GM18870 (cell line): ENCODE data around the gene ZSCAN5A.
"Not testable (repeated sequence)": the region's sequence is repeated elsewhere in the genome, so short reads cannot be mapped to it uniquely, and the experiment has no call there.

ENCODE experiments used
- ATAC-seq: cut with Tn5 transposase; IDR thresholded peaks from one replicate; pipeline ENCODE4 v1.9.1; 2021; ENCODE audit warnings: moderate library complexity; ENCODE audit not compliant: unreplicated experiment

ZSCAN5A gene

GRCh38 chr19:56314381-56315076, at the start of gene ZSCAN5A:
Gene ZSCAN5A, minus strand, starts transcription at chr19:56314839. Its CDS starts 89,793 bp downstream, at chr19:56225046.
- ATAC-seq: peak; percentile 70

- no peak for ATAC-seq
These were observed 46.2 kb upstream of the ZSCAN5A start for GRCh38 chr19:56360841-56361240.

- no peak for ATAC-seq
These were observed 42.3 kb upstream of the ZSCAN5A start for GRCh38 chr19:56356944-56357343.

GRCh38 chr19:56355517-56355916, 40.9 kb upstream of the ZSCAN5A start:
- ATAC-seq: no peak

GRCh38 chr19:56351208-56351607, 36.6 kb upstream of the ZSCAN5A start:
- no peak for ATAC-seq

GRCh38 chr19:56350416-56351045, 35.9 kb upstream of the ZSCAN5A start:
- no peak for ATAC-seq

- no peak for ATAC-seq
These were observed 33.7 kb upstream of the ZSCAN5A start for GRCh38 chr19:56348289-56348877.

GRCh38 chr19:56347163-56347778, 32.6 kb upstream of the ZSCAN5A start:
- ATAC-seq: no peak

- ATAC-seq: no peak
These were observed 27.3 kb upstream of the ZSCAN5A start for GRCh38 chr19:56341948-56342347.

- not testable (repeated sequence) for ATAC-seq
These were observed 24.4 kb upstream of the ZSCAN5A start for GRCh38 chr19:56339031-56339430.

- not testable (repeated sequence) for ATAC-seq
These were observed 22.4 kb upstream of the ZSCAN5A start for GRCh38 chr19:56337077-56337476.

GRCh38 chr19:56335371-56335770, 20.7 kb upstream of the ZSCAN5A start:
- not testable (repeated sequence) for ATAC-seq

- no peak for ATAC-seq
These were observed 18.9 kb upstream of the ZSCAN5A start for GRCh38 chr19:56333506-56333905.

GRCh38 chr19:56332695-56333094, 18.1 kb upstream of the ZSCAN5A start:
- no peak for ATAC-seq

GRCh38 chr19:56324436-56324835, 9.8 kb upstream of the ZSCAN5A start:
- ATAC-seq: no peak

GRCh38 chr19:56321989-56322440, 7.4 kb upstream of the ZSCAN5A start:
- no peak for ATAC-seq

GRCh38 chr19:56321254-56321988, 6.8 kb upstream of the ZSCAN5A start:
- ATAC-seq: no peak

- ATAC-seq: no peak
These were observed 5.4 kb upstream of the ZSCAN5A start for GRCh38 chr19:56319991-56320390.

GRCh38 chr19:56317749-56318148, 3.1 kb upstream of the ZSCAN5A start:
- no peak for ATAC-seq

- ATAC-seq: no peak
These were observed 2.1 kb upstream of the ZSCAN5A start for GRCh38 chr19:56316728-56317127.
